Middle frontal gyrus (tissue), 1 donor: Measurements from ENCODE around the gene SGCD.
"Not testable (repeated sequence)": the region's sequence is repeated elsewhere in the genome, so short reads cannot be mapped to it uniquely, and the experiment has no call there.

Source experiments
- DNase-seq: peaks from one replicate; pipeline ENCODE4 v3.0.0-alpha.2; 2015; ENCODE audit warnings: low spot score; ENCODE audit errors: extremely low spot score

SGCD gene

GRCh38 chr5:156556666-156557406 lies 229.9 kb downstream of the SGCD start:
- DNase-seq, result no peak

- DNase-seq, result no peak
These were observed 233.0 kb downstream of the SGCD start for GRCh38 chr5:156560002-156560401.

DNA sequence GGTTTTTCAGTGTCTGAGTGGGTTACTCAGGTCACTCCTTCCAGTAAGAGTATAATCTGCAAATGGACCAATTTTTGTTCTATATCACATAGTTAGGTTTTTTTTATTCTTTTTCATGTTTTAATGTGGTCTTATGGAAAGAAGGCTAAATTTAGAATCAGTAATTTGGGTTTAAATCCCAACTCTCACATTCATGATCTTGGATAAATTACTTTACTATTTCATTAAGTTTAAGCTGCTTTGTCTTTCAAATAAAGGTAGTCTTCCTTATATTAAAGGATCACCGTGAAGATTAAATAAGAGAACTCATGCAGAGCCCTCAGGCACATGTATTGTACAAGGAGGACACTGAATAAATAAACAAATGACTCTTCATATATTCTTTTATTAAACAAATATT lies 234.7 kb downstream of the SGCD start:
- no peak for DNase-seq

DNA sequence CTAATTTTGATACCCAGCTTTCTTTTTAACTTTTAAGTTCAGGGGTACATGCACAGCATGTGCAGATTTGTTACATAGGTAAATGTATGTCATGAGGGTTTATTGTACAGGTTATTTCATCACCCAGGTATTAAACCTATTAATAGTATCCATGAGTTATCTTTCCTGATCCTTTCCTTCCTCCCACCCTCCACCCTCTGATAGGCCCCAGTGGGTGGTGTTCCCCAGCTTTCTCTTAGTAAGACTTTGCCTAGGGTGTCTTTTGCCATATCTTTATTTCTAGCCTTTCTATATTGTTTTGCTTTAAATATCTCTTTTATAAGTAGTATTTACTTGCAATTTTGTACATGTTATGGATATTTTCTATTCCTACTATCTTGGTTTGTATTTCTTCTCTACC lies 243.7 kb downstream of the SGCD start:
- no peak for DNase-seq

DNA sequence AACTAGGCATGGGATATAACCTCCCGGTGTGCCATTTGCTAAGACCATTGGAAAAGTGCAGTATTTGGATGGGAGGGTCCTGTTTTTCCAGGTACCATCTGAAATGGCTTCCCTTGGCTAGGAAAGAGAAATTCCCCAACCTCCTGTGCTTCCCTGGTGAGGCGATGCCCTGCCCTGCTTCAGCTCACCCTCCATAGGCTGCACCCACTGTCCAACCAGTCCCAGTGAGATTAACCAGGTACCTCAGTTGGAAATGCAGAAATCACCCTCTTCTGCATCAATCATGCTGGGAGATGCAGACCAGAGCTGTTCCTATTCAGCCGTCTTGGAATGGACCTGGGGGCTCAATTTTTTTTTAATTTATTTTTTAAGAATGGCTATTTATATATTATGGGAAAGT lies 254.8 kb downstream of the SGCD start:
- DNase-seq, result no peak

GRCh38 chr5:156582193-156582598 lies 255.2 kb downstream of the SGCD start:
- no peak for DNase-seq

GRCh38 chr5:156584871-156585270 lies 257.9 kb downstream of the SGCD start:
- no peak for DNase-seq

- DNase-seq, result no peak
These were observed 259.0 kb downstream of the SGCD start for GRCh38 chr5:156585999-156586398.

DNA sequence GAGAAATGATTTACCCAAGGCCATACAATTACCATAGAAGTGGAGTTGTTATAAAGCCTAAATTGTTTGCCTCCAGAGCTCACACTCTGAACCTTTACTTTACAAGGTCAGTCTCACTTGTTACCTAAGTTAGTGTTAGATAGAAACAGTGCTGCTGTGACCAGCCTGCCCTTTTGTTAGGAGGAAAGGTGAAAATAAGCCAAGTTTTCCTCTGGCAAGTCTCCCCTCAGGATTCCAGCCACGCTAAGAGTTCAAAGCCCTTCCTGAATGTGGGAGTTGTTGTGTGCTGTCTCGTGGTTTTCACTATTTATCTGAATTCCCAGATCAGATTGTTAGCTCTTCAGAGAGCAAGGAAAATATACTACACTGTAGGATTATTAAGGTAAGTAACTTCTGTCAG lies 260.0 kb downstream of the SGCD start:
- DNase-seq, result no peak

DNA sequence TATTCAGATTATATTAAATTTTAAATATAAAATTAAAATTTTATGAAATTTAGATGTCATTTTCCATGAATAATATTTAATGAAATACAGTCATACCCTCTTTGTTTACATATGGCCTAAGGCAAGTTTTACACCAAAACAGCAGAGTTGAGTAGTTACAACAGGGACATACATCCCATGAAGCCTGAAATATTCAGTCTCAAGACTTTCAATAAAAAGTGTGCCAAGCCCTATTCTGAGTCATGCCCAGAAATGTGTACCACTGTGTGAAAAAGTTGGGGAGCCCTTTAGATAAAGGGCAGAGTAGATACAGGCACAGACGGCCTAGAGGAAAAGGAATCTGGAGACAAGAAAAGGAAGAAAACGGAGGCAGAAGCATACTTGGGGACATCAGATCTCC lies 261.3 kb downstream of the SGCD start:
- no peak for DNase-seq

DNA sequence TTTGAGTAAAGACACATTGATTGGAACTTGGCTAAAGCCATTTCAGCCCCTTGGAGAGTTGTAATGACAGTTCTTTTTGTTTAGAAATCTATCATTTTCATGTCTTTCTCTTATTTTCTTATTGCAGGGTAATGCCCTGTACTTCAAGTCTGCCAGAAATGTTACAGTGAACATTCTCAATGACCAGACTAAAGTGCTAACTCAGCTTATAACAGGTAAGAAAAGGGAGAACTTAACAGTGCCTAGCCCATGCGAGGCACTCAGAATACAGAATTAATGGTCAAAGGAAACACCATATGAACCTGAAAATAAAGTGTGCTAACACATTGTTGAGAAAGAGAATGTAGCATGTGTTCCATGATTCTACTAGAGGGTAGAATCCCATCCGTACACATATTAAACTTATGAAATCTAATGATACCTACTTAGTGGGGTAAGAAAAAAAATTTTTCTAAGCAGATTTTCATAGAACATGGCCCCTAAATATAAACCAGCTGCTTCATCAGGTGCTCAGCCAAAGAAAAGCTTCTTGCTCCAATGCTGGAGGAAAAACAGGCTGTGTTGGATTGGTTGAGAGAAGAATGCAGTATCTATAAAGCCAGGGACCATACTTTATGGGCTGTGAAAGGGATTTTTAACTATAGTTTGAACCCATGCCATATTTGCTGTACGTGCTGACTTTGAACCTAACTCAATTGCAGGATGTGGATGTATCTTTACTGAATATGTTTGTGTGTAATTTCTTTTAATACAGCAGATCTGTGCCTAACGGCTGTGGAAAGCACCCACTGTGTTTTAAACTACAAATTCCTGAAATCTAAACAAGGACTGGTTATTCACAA lies 262.4 kb downstream of the SGCD start:
- no peak for DNase-seq

GRCh38 chr5:156589946-156590216 lies 262.9 kb downstream of the SGCD start:
- no peak for DNase-seq

DNA sequence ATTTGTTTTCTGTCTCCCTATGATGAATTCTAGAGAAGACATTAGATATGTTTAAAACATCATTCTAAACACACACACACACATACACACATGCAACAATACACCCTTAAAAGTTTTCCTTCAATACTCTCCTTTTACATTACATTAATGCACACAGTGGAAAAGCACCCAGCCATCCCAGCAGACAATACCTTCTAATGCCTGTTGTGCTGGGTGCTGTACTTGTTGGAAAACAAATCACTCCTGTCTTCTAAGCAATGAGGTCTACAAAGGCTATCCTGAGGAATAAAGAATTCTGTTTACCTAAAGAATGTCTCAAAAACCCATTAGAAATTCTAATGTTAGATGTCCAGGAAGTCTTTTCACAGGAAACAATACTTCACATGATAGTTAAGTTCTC lies 264.0 kb downstream of the SGCD start:
- DNase-seq, result no peak

DNA sequence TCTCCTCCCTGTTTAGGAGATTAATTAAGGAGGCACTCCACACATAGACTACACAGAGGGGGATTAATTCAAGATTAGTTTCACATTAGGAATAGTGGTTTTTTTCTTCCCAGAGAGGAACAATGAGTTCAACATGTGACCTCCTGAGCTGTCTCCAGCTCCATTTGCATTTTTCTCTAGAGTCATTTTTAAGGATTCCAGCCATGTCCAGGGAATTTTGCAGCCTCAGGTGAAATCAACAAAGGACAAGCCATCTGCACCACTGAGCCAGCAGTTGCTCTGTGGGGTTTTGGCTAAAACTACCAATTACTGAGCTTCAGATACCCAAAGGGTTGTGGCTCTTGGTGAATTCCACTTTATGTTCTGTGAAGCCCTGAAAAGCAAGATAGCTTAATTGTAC lies 264.7 kb downstream of the SGCD start:
- no peak for DNase-seq

GRCh38 chr5:156593546-156593945 lies 266.6 kb downstream of the SGCD start:
- no peak for DNase-seq

DNA sequence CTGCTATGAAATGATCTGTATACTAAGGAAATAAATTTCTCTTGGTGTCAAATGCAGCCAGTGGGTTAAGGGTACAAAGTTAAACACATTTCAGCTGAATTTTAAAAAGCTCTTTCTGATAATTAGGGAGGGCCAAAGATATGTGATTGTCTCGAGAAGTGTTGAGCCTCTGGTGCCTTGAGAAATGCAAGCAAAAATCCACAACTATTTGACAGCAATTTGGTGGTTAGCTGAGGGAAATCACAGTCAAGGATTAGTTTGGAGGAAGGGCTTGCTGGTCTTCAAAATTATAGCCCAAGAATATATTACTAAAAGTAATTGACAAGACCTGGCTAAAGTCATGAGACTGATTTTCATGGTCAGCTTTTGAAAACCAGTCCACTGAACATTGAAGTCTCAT lies 267.4 kb downstream of the SGCD start:
- DNase-seq, result no peak

DNA sequence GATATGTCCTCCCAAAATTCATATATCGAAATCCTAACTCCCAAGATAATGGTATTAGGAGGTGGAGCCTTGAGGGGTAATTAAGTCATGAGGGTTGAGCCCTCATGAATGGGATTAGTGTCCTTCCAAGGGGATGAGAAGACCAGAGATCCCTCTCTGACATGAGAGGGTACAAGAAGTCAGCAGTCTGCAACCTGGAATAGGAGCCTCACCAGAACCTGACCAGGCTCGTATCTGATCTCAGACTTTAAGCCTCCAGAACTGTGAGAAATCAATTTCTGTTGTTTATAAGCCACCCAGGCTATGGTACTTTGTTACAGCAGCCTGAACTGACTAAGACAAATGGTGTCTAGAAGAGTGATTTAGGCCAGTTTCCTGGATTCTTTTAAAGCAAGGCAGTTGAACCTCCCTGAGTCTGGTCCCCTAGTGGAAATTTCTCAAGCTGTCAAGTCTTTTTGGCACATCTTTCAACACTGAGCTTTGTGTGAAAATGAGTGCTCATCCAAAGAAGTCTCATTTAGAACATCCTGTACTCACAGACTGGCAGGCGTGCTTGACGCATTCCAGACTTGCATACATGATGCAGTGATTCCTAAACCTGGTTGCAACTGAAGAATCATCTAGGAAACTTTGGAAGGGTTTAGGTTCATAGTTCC lies 268.3 kb downstream of the SGCD start:
- DNase-seq, result peak; percentile 36

DNA sequence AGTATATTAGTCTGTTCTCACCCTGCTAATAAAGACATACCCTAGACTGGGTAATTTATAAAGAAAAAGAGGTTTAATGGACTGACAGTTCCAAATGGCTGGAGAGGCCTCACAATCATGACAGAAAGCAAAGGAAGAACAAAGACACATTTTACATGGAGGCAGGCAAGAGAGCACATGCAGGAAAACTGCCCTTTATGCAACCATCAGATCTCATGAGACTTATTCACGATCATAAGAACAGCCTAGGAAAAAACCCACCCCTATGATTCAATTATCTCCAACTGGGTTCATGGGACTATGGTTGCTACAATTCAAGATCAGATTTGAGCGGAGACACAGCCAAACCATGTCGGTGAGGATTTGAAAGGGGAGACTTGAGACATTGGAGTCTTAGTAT lies 270.3 kb downstream of the SGCD start:
- DNase-seq, result no peak

DNA sequence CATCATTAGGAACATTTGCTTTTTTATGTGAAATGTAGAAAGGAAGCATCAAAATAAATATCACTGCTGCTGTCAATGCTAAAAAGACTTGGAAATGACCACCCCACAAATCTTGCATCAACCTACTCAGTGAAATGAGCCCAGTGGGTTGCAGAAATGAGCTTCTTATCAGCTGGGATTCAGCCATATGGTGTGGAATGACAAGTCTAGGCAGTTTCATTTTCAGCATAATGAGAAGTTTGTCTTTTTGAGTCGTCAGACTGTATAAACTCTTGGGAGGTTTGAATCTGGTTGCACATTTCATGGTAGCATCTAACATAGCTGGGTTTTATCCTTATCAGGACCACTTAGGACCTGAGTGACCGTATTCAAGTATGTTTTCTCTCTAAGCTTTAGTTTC lies 272.0 kb downstream of the SGCD start:
- no peak for DNase-seq

DNA sequence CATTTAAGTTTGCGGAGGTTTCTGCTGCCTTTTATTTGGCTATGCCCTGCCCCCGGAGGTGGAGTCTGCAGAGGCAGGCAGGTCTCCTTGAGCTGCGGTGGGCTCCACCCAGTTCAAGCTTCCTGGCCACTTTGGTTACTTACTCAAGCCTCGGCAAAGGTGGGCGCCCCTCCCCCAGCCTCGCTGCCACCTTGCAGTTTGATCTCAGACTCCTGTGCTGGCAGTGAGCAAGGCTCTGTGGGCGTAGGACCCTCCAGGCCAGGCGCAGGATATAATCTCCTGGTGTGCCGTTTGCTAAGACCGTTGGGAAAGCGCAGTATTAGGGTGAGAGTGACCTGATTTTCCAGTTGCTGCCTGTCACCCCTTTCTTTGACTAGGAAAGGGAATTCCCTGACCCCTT lies 283.6 kb downstream of the SGCD start:
- not testable (repeated sequence) for DNase-seq

DNA sequence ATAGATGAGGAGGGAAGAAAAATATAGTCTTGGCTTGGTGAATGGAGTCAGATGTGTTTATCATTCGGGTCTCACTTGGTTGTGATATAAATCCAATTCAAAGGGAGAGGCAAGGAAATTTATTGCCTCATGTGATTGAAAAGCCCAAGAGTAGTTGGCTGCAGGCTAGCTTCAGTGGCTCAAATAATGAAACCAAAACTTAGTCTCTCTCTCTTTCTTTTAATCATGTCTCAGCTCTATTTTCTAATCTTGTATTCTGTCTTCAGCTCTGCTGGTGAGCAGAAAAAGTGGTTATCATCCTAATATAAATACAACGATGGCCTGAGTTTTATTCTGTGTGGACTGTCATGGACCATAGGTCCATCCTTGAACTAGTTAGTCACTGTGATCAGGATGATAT lies 288.9 kb downstream of the SGCD start:
- no peak for DNase-seq

GRCh38 chr5:156617426-156617825 lies 290.5 kb downstream of the SGCD start:
- no peak for DNase-seq

- DNase-seq, result no peak
These were observed 291.6 kb downstream of the SGCD start for GRCh38 chr5:156618601-156619000.
